Subcutaneous adipose tissue (tissue), 4 donors: ENCODE measurements around the gene ENOX1. TPM values are rescaled to one million over a fixed set of nuclear protein-coding genes. Genes with fewer than 3 reads are reported as not detected.

ENCODE experiments used
- CTCF ChIP-seq: fragments of 450-650 bp; IDR thresholded peaks from one replicate; pipeline ENCODE4 v1.5.1; 2016; ENCODE audit warnings: low read depth, mild to moderate bottlenecking, control low read depth, antibody characterized with exemption, moderate library complexity
- total RNA-seq, 4 donors: library from RNA; depleted of rRNA; stranded (reverse); fragments of >200 nt; gene quantifications; one replicate each; pipeline ENCODE4 v1.1.0, GENCODE V29; 2016

ENOX1 gene
- total RNA-seq, 4 donors from 2014 or later, result 0.66 to 4.7 (median 2.1) TPM

GRCh38 chr13:43265028-43265427 is 521.7 kb downstream of the ENOX1 start:
- TF ChIP-seq CTCF, result no peak

GRCh38 chr13:43264458-43264857 is 522.3 kb downstream of the ENOX1 start:
- TF ChIP-seq CTCF, result no peak

- no peak for TF ChIP-seq CTCF
Measured at GRCh38 chr13:43263047-43263446, 523.7 kb downstream of the ENOX1 start.

- TF ChIP-seq CTCF, result no peak
Measured at GRCh38 chr13:43260999-43261398, 525.8 kb downstream of the ENOX1 start.

- TF ChIP-seq CTCF, result no peak
Measured at GRCh38 chr13:43258771-43259170, 528.0 kb downstream of the ENOX1 start.

GRCh38 chr13:43257765-43258164 is 529.0 kb downstream of the ENOX1 start:
- TF ChIP-seq CTCF, result no peak

GRCh38 chr13:43251961-43252360 is 534.8 kb downstream of the ENOX1 start:
- no peak for TF ChIP-seq CTCF
